SK-N-SH (cell line): ENCODE measurements around the gene ZFYVE19.
A peak's percentile ranks its signal among the peaks of the same experiment; 100 is the strongest.

Experiments
- FOXM1 ChIP-seq: IDR thresholded peaks from 2 replicates; pipeline ENCODE4 v1.4.0; 2012; ENCODE audit warnings: low read depth, mild to moderate bottlenecking
- IRF3 ChIP-seq: fragments of 150-350 bp; IDR thresholded peaks from 2 replicates; pipeline ENCODE4 v1.6.1; 2016; ENCODE audit warnings: mild to moderate bottlenecking, low read depth, low read length
- MXI1 ChIP-seq: IDR thresholded peaks from 2 replicates; pipeline ENCODE4 v1.6.1; 2012; ENCODE audit warnings: mild to moderate bottlenecking, low read depth, low read length, improper control_type of control experiment
- POLR2AphosphoS5 ChIP-seq: IDR thresholded peaks from 2 replicates; pipeline ENCODE4 v1.6.1; 2012; ENCODE audit warnings: low read depth, low read length
- REST ChIP-seq: IDR thresholded peaks from 2 replicates; pipeline ENCODE4 v1.6.1; 2012; ENCODE audit warnings: mild to moderate bottlenecking, low read depth, low read length, moderate library complexity
- RFX5 ChIP-seq: IDR thresholded peaks from 2 replicates; pipeline ENCODE4 v1.6.1; 2012; ENCODE audit warnings: mild to moderate bottlenecking, improper control_type of control experiment, low read length
- SMC3 ChIP-seq: IDR thresholded peaks from 2 replicates; pipeline ENCODE4 v1.6.1; 2012; ENCODE audit warnings: low read depth, low read length, improper control_type of control experiment
- TAF1 ChIP-seq: IDR thresholded peaks from 2 replicates; pipeline ENCODE4 v1.6.1; 2012; ENCODE audit warnings: low read depth, mild to moderate bottlenecking, low read length, moderate library complexity, borderline replicate concordance
- TF ChIP-seq, protein P1 (sequence below): fragments of 200-600 bp; sonication (generic); IDR thresholded peaks from 2 replicates; pipeline ENCODE4 v1.6.1; 2017; ENCODE audit warnings: antibody characterized with exemption, mild to moderate bottlenecking, moderate library complexity
- TF ChIP-seq, protein P2 (sequence below): IDR thresholded peaks from 2 replicates; pipeline ENCODE4 v1.4.0; 2012; ENCODE audit warnings: low read depth
- TF ChIP-seq, protein P3 (sequence below): IDR thresholded peaks from 2 replicates; pipeline ENCODE4 v1.4.0; 2012; ENCODE audit warnings: low read depth, borderline replicate concordance

GRCh38 chr15:40769274-40770146 is 37.4 kb upstream of the ZFYVE19 start, which contains the start of gene C15orf62:
- TF ChIP-seq, protein P1, sequence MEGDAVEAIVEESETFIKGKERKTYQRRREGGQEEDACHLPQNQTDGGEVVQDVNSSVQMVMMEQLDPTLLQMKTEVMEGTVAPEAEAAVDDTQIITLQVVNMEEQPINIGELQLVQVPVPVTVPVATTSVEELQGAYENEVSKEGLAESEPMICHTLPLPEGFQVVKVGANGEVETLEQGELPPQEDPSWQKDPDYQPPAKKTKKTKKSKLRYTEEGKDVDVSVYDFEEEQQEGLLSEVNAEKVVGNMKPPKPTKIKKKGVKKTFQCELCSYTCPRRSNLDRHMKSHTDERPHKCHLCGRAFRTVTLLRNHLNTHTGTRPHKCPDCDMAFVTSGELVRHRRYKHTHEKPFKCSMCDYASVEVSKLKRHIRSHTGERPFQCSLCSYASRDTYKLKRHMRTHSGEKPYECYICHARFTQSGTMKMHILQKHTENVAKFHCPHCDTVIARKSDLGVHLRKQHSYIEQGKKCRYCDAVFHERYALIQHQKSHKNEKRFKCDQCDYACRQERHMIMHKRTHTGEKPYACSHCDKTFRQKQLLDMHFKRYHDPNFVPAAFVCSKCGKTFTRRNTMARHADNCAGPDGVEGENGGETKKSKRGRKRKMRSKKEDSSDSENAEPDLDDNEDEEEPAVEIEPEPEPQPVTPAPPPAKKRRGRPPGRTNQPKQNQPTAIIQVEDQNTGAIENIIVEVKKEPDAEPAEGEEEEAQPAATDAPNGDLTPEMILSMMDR = no peak
- TF ChIP-seq POLR2AphosphoS5 (no peak), RFX5 (no peak), TAF1 (no peak), IRF3 (no peak), SMC3 (no peak; the same call in 1 of the 2 replicates), REST (no peak), FOXM1 (no peak), MXI1 (0 out of 2 replicates have a peak, but pooled peaks have one; percentile 11)
- TF ChIP-seq, protein P2, sequence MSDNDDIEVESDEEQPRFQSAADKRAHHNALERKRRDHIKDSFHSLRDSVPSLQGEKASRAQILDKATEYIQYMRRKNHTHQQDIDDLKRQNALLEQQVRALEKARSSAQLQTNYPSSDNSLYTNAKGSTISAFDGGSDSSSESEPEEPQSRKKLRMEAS = no peak
- TF ChIP-seq, protein P3, sequence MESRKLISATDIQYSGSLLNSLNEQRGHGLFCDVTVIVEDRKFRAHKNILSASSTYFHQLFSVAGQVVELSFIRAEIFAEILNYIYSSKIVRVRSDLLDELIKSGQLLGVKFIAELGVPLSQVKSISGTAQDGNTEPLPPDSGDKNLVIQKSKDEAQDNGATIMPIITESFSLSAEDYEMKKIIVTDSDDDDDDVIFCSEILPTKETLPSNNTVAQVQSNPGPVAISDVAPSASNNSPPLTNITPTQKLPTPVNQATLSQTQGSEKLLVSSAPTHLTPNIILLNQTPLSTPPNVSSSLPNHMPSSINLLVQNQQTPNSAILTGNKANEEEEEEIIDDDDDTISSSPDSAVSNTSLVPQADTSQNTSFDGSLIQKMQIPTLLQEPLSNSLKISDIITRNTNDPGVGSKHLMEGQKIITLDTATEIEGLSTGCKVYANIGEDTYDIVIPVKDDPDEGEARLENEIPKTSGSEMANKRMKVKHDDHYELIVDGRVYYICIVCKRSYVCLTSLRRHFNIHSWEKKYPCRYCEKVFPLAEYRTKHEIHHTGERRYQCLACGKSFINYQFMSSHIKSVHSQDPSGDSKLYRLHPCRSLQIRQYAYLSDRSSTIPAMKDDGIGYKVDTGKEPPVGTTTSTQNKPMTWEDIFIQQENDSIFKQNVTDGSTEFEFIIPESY = no peak
